SU-DHL-6 (cell line): ENCODE data around the gene GRIK5.

Experiments
- H2AFZ ChIP-seq: fragments of 200-600 bp; sonication (generic); 2 replicates; pipeline ENCODE4 v1.6.1; 2014; ENCODE audit warnings: low read depth, mild to moderate bottlenecking, moderate library complexity, mixed read lengths, antibody characterized with exemption, low read length; ENCODE audit not compliant: severe bottlenecking
- H3F3A ChIP-seq: fragments of 200-600 bp; shearing (Covaris generic); 2 replicates; pipeline ENCODE4 v1.6.0; 2016; ENCODE audit warnings: antibody characterized with exemption, mild to moderate bottlenecking; ENCODE audit not compliant: insufficient read depth
- H3K27ac ChIP-seq: fragments of 200-600 bp; sonication (generic); 2 replicates; pipeline ENCODE4 v1.5.1; 2016; ENCODE audit warnings: low read depth, mild to moderate bottlenecking, low read length, moderate library complexity, mixed read lengths
- H3K27me3 ChIP-seq: fragments of 200-600 bp; sonication (generic), shearing (Covaris generic); 2 replicates; pipeline ENCODE4 v1.6.0; 2014; ENCODE audit warnings: mild to moderate bottlenecking, low read length
- H3K36me3 ChIP-seq: fragments of 200-600 bp; sonication (generic); 2 replicates; pipeline ENCODE4 v1.6.1; 2014; ENCODE audit warnings: mild to moderate bottlenecking, low read length, mixed read lengths
- H3K4me2 ChIP-seq: fragments of 300-600, 200-600 bp; shearing (Covaris generic), sonication (generic); 2 replicates; pipeline ENCODE4 v1.6.0; 2014; ENCODE audit warnings: low read length, low read depth, mild to moderate bottlenecking; ENCODE audit not compliant: poor library complexity, severe bottlenecking
- H3K4me3 ChIP-seq: fragments of 200-600 bp; sonication (generic); 2 replicates; pipeline ENCODE4 v1.5.1; 2014; ENCODE audit warnings: antibody characterized with exemption, low read length, mild to moderate bottlenecking, mixed read lengths; ENCODE audit not compliant: insufficient read depth, poor library complexity, severe bottlenecking
- H3K79me2 ChIP-seq: fragments of 200-600 bp; sonication (generic); 2 replicates; pipeline ENCODE4 v1.6.1; 2014; ENCODE audit warnings: mild to moderate bottlenecking, low read length, moderate library complexity; ENCODE audit not compliant: insufficient read depth
- H3K9ac ChIP-seq: fragments of 200-600 bp; sonication (generic); 2 replicates; pipeline ENCODE4 v1.7.0; 2014; ENCODE audit warnings: mild to moderate bottlenecking, low read length
- H3K9me2 ChIP-seq: fragments of 200-600 bp; sonication (generic); replicated peaks from 2 replicates; pipeline ENCODE4 v1.6.1; 2014; ENCODE audit warnings: low read length; ENCODE audit not compliant: insufficient read depth
- H3K9me3 ChIP-seq: fragments of 200-600 bp; sonication (generic); 2 replicates; pipeline ENCODE4 v1.6.1; 2014; ENCODE audit warnings: low read length, mixed read lengths; ENCODE audit not compliant: insufficient read depth
- H4K20me1 ChIP-seq: fragments of 200-600 bp; sonication (generic); 2 replicates; pipeline ENCODE4 v1.6.1; 2014; ENCODE audit warnings: low read depth, mild to moderate bottlenecking, antibody characterized with exemption, low read length, moderate library complexity, mixed read lengths
- CTCF ChIP-seq: fragments of 200-600 bp; sonication (generic); IDR thresholded peaks from one replicate; pipeline ENCODE4 v1.5.1; 2017; ENCODE audit warnings: antibody characterized with exemption, mild to moderate bottlenecking, low read length, moderate library complexity; ENCODE audit not compliant: insufficient read depth, poor library complexity, severe bottlenecking
- EZH2phosphoT487 ChIP-seq: fragments of 200-600 bp; sonication (generic), shearing (Covaris generic); conservative IDR thresholded peaks from 2 replicates; pipeline ENCODE4 v1.6.1; 2018; ENCODE audit warnings: mild to moderate bottlenecking, antibody characterized with exemption, low read length, moderate library complexity, mixed read lengths

Gene GRIK5

GRCh38 chr19:41999071-41999877 lies 70.7 kb downstream of the GRIK5 start:
- H3K4me3 ChIP-seq, result no peak overlapping the region

GRCh38 chr19:41998246-41999020 lies 71.6 kb downstream of the GRIK5 start:
- TF ChIP-seq EZH2phosphoT487 (no peak), CTCF (peak; percentile 62)
- Histone ChIP-seq H3K9me3 (no peaks in the 10 kb centered on the region), H2AFZ (no peak overlapping the region), H3K27me3 (no peaks in the 10 kb centered on the region), H3K4me3 (no peak overlapping the region), H3K9me2 (no peaks in the 10 kb centered on the region), H3K4me2 (peak overlapping the region; percentile 38), H3K36me3 (no peaks in the 10 kb centered on the region), H4K20me1 (no peaks in the 10 kb centered on the region), H3K27ac (no peak overlapping the region), H3K79me2 (peaks cover under 1% of the 10 kb centered on the region; the same call in 1 of the 2 replicates), H3F3A (no peaks in the 10 kb centered on the region), H3K9ac (no peak overlapping the region)

More at GRCh38 chr19:41999071-41999877, 70.7 kb downstream of the GRIK5 start:
- Histone ChIP-seq H4K20me1 (no peaks in the 10 kb centered on the region), H3K9ac (no peak overlapping the region), H3F3A (no peaks in the 10 kb centered on the region), H3K9me3 (no peaks in the 10 kb centered on the region), H3K27me3 (no peaks in the 10 kb centered on the region), H3K4me2 (no peak overlapping the region), H3K27ac (no peak overlapping the region), H3K79me2 (no peaks in the 10 kb centered on the region), H3K9me2 (no peaks in the 10 kb centered on the region), H2AFZ (no peak overlapping the region), H3K36me3 (no peaks in the 10 kb centered on the region)
- TF ChIP-seq CTCF (no peak), EZH2phosphoT487 (no peak)

- H3K27ac ChIP-seq, result no peak overlapping the region
- H3K9me2 ChIP-seq, result no peaks in the 10 kb centered on the region
- TF ChIP-seq EZH2phosphoT487 (no peak), CTCF (no peak)
- H3K4me2 ChIP-seq, result peak overlapping the region; percentile 38
- H2AFZ ChIP-seq, result no peak overlapping the region
- H4K20me1 ChIP-seq, result no peaks in the 10 kb centered on the region
- no peaks in the 10 kb centered on the region for H3K9me3 ChIP-seq
- H3F3A ChIP-seq, result no peaks in the 10 kb centered on the region
- H3K4me3 ChIP-seq, result no peak overlapping the region
- H3K9ac ChIP-seq, result no peak overlapping the region
- no peaks in the 10 kb centered on the region for H3K27me3 ChIP-seq
- peaks cover 3% of the 10 kb centered on the region; the same call in 1 of the 2 replicates for H3K79me2 ChIP-seq
- H3K36me3 ChIP-seq, result no peaks in the 10 kb centered on the region
Observed at GRCh38 chr19:41997851-41998229, 72.2 kb downstream of the GRIK5 start.
